Mesenchymal stem cell (in vitro differentiated cells and primary cell): ENCODE data around the gene SCD.

Experiments
- DNase-seq: peaks from one replicate; pipeline ENCODE4 v3.0.0-alpha.2; 2013
- H2AFZ ChIP-seq: one replicate; pipeline ENCODE4 v1.6.1; 2013; ENCODE audit warnings: low read depth, mild to moderate bottlenecking, control low read depth, inconsistent platforms, low read length, moderate library complexity
- H2AK5ac ChIP-seq: 2 replicates; pipeline ENCODE4 v1.6.1; 2013; ENCODE audit warnings: low read length, moderate library complexity, mild to moderate bottlenecking, inconsistent platforms; ENCODE audit not compliant: severe bottlenecking
- H2BK120ac ChIP-seq: one replicate; pipeline ENCODE4 v1.6.1; 2013; ENCODE audit warnings: low read depth, mild to moderate bottlenecking, inconsistent platforms, low read length, moderate library complexity
- H2BK12ac ChIP-seq, 2 experiments: one replicate each; pipeline ENCODE4 v1.6.1; 2013; ENCODE audit warnings: inconsistent platforms in 2 of 2, low read length in 2 of 2, mild to moderate bottlenecking in 2 of 2, moderate library complexity in 2 of 2, control low read depth in 1 of 2
- H2BK15ac ChIP-seq: one replicate; pipeline ENCODE4 v1.6.1; 2013; ENCODE audit warnings: mild to moderate bottlenecking, low read depth, inconsistent platforms; ENCODE audit not compliant: poor library complexity, severe bottlenecking
- H2BK5ac ChIP-seq: 2 replicates; pipeline ENCODE4 v1.6.1; 2013; ENCODE audit warnings: low read depth, mild to moderate bottlenecking, low read length, control low read depth, inconsistent platforms; ENCODE audit not compliant: poor library complexity, severe bottlenecking
- H3K14ac ChIP-seq, 2 experiments: one replicate each; pipeline ENCODE4 v1.6.1; 2013; ENCODE audit warnings: inconsistent platforms in 2 of 2, low read length in 2 of 2, control low read depth in 1 of 2, mild to moderate bottlenecking in 1 of 2, moderate library complexity in 1 of 2
- H3K18ac ChIP-seq, 2 experiments: one replicate each; pipeline ENCODE4 v1.6.1; 2013; ENCODE audit warnings: inconsistent platforms in 2 of 2, low read length in 2 of 2, control low read depth in 1 of 2, low read depth in 1 of 2, mild to moderate bottlenecking in 1 of 2
- H3K23ac ChIP-seq, 2 experiments: one replicate each; pipeline ENCODE4 v1.6.1; 2013; ENCODE audit warnings: inconsistent platforms in 2 of 2, low read length in 2 of 2, mild to moderate bottlenecking in 2 of 2, moderate library complexity in 2 of 2, control low read depth in 1 of 2
- H3K27ac ChIP-seq: 2 replicates; pipeline ENCODE4 v1.5.1; 2013; ENCODE audit warnings: mild to moderate bottlenecking, moderate library complexity, low read length, control low read depth, inconsistent platforms; ENCODE audit not compliant: poor library complexity, severe bottlenecking
- H3K27me3 ChIP-seq, 2 experiments: 2 replicates each; pipeline versions ENCODE4 v1.6.1 to v1.7.0; 2013; ENCODE audit warnings: low read length in 2 of 2, mild to moderate bottlenecking in 2 of 2, moderate library complexity in 2 of 2, control low read depth in 1 of 2, inconsistent platforms in 1 of 2; ENCODE audit not compliant: control insufficient read depth in 1 of 2, insufficient read depth in 1 of 2
- H3K36me3 ChIP-seq, 2 experiments: 2 replicates each; pipeline versions ENCODE4 v1.6.1 to v1.7.0; 2013; ENCODE audit warnings: low read length in 2 of 2, control low read depth in 1 of 2, inconsistent platforms in 1 of 2, low read depth in 1 of 2, mild to moderate bottlenecking in 1 of 2; ENCODE audit not compliant: insufficient read depth in 2 of 2, control insufficient read depth in 1 of 2
- H3K4ac ChIP-seq, 2 experiments: one replicate each; pipeline ENCODE4 v1.6.1; 2013; ENCODE audit warnings: inconsistent platforms in 2 of 2, low read length in 2 of 2, mild to moderate bottlenecking in 2 of 2, moderate library complexity in 2 of 2, control low read depth in 1 of 2, low read depth in 1 of 2
- H3K4me1 ChIP-seq: 2 replicates; pipeline ENCODE4 v1.6.1; 2013; ENCODE audit warnings: low read depth, low read length, control low read depth; ENCODE audit not compliant: control insufficient read depth, insufficient read depth
- H3K4me2 ChIP-seq: 2 replicates; pipeline ENCODE4 v1.6.1; 2013; ENCODE audit warnings: low read length, mild to moderate bottlenecking, inconsistent platforms; ENCODE audit not compliant: poor library complexity, severe bottlenecking
- H3K4me3 ChIP-seq, 2 experiments: 2 replicates each; pipeline versions ENCODE4 v1.5.1 to v1.7.0; 2013; ENCODE audit warnings: low read length in 2 of 2, mild to moderate bottlenecking in 2 of 2, control low read depth in 1 of 2, low read depth in 1 of 2; ENCODE audit not compliant: insufficient read depth in 1 of 2
- H3K79me1 ChIP-seq: replicated peaks from 2 replicates; pipeline ENCODE4 v1.6.1; 2013; ENCODE audit warnings: mild to moderate bottlenecking, control low read depth, low read length, inconsistent platforms; ENCODE audit not compliant: poor library complexity, severe bottlenecking
- H3K9ac ChIP-seq: 2 replicates; pipeline ENCODE4 v1.7.0; 2013; ENCODE audit warnings: mild to moderate bottlenecking, low read length, moderate library complexity
- H3K9me3 ChIP-seq: 2 replicates; pipeline ENCODE4 v1.7.0; 2013; ENCODE audit warnings: mild to moderate bottlenecking, low read length; ENCODE audit not compliant: control insufficient read depth
- H4K8ac ChIP-seq: one replicate; pipeline ENCODE4 v1.6.1; 2013; ENCODE audit warnings: inconsistent platforms, mild to moderate bottlenecking, low read length, moderate library complexity
- H4K91ac ChIP-seq: one replicate; pipeline ENCODE4 v1.6.1; 2013; ENCODE audit warnings: mild to moderate bottlenecking, low read length, inconsistent platforms
- WGBS: methylation state at CpG from one replicate; pipeline ENCODE4 v1.1.7; 2013; ENCODE audit warnings: mixed read lengths; 5-methylcytosine and 5-hydroxymethylcytosine counted together

Gene SCD

GRCh38 chr10:100362570-100363496 lies 15.8 kb downstream of the SCD start:
- peaks cover 19 to 53% of the 10 kb centered on the region in 2 experiments for H3K36me3 ChIP-seq
- H3K14ac ChIP-seq, result no peak overlapping the region
- H2BK5ac ChIP-seq, result no peak overlapping the region
- no peak overlapping the region for H2BK120ac ChIP-seq
- no peak overlapping the region for H2BK15ac ChIP-seq
- DNase-seq, result no peak
- peak overlapping the region in 1 of 2 experiments; percentile 42 for H3K4ac ChIP-seq
- peak overlapping the region in 1 of 2 experiments; percentile 80 for H2BK12ac ChIP-seq
- no peak overlapping the region for H2AK5ac ChIP-seq
- H3K23ac ChIP-seq, result no peak overlapping the region
- peak overlapping the region; percentile 3 to 28 for H3K18ac ChIP-seq
- H3K9ac ChIP-seq, result peak overlapping the region; percentile 14
- no peak overlapping the region for H3K4me2 ChIP-seq
- no peaks in the 10 kb centered on the region for H3K9me3 ChIP-seq
- WGBS, result 93% methylated on average over 6 of the region's 6 CpGs
- H3K79me1 ChIP-seq, result no peaks in the 10 kb centered on the region
- no peak overlapping the region for H4K91ac ChIP-seq
- H2AFZ ChIP-seq, result no peak overlapping the region
- no peak overlapping the region for H3K4me3 ChIP-seq
- H4K8ac ChIP-seq, result peak overlapping the region; percentile 19
- H3K4me1 ChIP-seq, result peaks cover 12% of the 10 kb centered on the region
- no peaks in the 10 kb centered on the region for H3K27me3 ChIP-seq
- H3K27ac ChIP-seq, result no peak overlapping the region

GRCh38 chr10:100364175-100364574 lies 17.1 kb downstream of the SCD start:
- Histone ChIP-seq H3K79me1 (no peaks in the 10 kb centered on the region), H3K23ac (no peak overlapping the region), H3K27me3 (no peaks in the 10 kb centered on the region), H4K91ac (no peak overlapping the region), H3K9ac (peak overlapping the region; percentile 2), H3K18ac (no peak overlapping the region), H3K9me3 (no peaks in the 10 kb centered on the region), H3K4me1 (peaks cover 12% of the 10 kb centered on the region), H2BK12ac (no peak overlapping the region), H2BK15ac (no peak overlapping the region), H3K4me3 (no peak overlapping the region), H3K4ac (no peak overlapping the region), H4K8ac (no peak overlapping the region), H2BK120ac (no peak overlapping the region), H3K36me3 (peaks cover 19 to 45% of the 10 kb centered on the region in 2 experiments), H3K4me2 (no peak overlapping the region), H2BK5ac (no peak overlapping the region), H3K27ac (peak overlapping the region; percentile 25), H3K14ac (no peak overlapping the region), H2AFZ (no peak overlapping the region), H2AK5ac (no peak overlapping the region)
- DNase-seq, result no peak
- 88% methylated on average over 3 of the region's 3 CpGs for WGBS

- H2BK15ac ChIP-seq, result no peak overlapping the region
- H3K4me3 ChIP-seq, result no peak overlapping the region
- no peaks in the 10 kb centered on the region for H3K27me3 ChIP-seq
- DNase-seq, result peak; percentile 89
- no peaks in the 10 kb centered on the region for H3K9me3 ChIP-seq
- peak overlapping the region; percentile 77 for H4K8ac ChIP-seq
- H3K36me3 ChIP-seq, result peaks cover 19 to 38% of the 10 kb centered on the region in 2 experiments
- no peak overlapping the region for H4K91ac ChIP-seq
- peak overlapping the region; percentile 34 for H3K9ac ChIP-seq
- peaks cover 11% of the 10 kb centered on the region for H3K4me1 ChIP-seq
- no peak overlapping the region for H2AK5ac ChIP-seq
- no peak overlapping the region for H2AFZ ChIP-seq
- H2BK120ac ChIP-seq, result no peak overlapping the region
- no peak overlapping the region for H3K4ac ChIP-seq
- peak overlapping the region; percentile 77 for H3K27ac ChIP-seq
- H3K4me2 ChIP-seq, result no peak overlapping the region
- H3K14ac ChIP-seq, result no peak overlapping the region
- 61% methylated on average over 7 of the region's 7 CpGs for WGBS
- H3K23ac ChIP-seq, result no peak overlapping the region
- no peaks in the 10 kb centered on the region for H3K79me1 ChIP-seq
- H2BK5ac ChIP-seq, result no peak overlapping the region
- H3K18ac ChIP-seq, result peak overlapping the region; percentile 74 to 77
- no peak overlapping the region for H2BK12ac ChIP-seq
Measured at GRCh38 chr10:100364735-100365391, 17.8 kb downstream of the SCD start.

- H3K4me2 ChIP-seq, result no peak overlapping the region
- H2BK15ac ChIP-seq, result no peak overlapping the region
- DNase-seq, result no peak
- no peak overlapping the region for H3K14ac ChIP-seq
- H3K9ac ChIP-seq, result no peak overlapping the region
- H3K36me3 ChIP-seq, result peaks cover 0 to 2% of the 10 kb centered on the region in 2 experiments
- H3K4ac ChIP-seq, result no peak overlapping the region
- no peak overlapping the region for H2BK12ac ChIP-seq
- H4K8ac ChIP-seq, result no peak overlapping the region
- H2AK5ac ChIP-seq, result no peak overlapping the region
- H3K18ac ChIP-seq, result no peak overlapping the region
- H3K79me1 ChIP-seq, result peaks cover 1% of the 10 kb centered on the region
- no peak overlapping the region for H4K91ac ChIP-seq
- H3K4me1 ChIP-seq, result peaks cover 15% of the 10 kb centered on the region
- H3K27ac ChIP-seq, result no peak overlapping the region
- no peaks in the 10 kb centered on the region for H3K9me3 ChIP-seq
- H2BK5ac ChIP-seq, result no peak overlapping the region
- H3K27me3 ChIP-seq, result no peaks in the 10 kb centered on the region
- no peak overlapping the region for H2AFZ ChIP-seq
- no peak overlapping the region for H3K4me3 ChIP-seq
- H3K23ac ChIP-seq, result no peak overlapping the region
- no peak overlapping the region for H2BK120ac ChIP-seq
Measured at GRCh38 chr10:100368721-100369120, 21.7 kb downstream of the SCD start.
